ENCODE data around the gene ITIH5. TPM values are rescaled to one million over a fixed set of nuclear protein-coding genes. Genes with fewer than 3 reads are reported as not detected.

The ITIH5 gene
- total RNA-seq, 3 donors from 2014 or later (not counting 1 experiment from before 2014, with no cell fraction given) = not detected

DNA sequence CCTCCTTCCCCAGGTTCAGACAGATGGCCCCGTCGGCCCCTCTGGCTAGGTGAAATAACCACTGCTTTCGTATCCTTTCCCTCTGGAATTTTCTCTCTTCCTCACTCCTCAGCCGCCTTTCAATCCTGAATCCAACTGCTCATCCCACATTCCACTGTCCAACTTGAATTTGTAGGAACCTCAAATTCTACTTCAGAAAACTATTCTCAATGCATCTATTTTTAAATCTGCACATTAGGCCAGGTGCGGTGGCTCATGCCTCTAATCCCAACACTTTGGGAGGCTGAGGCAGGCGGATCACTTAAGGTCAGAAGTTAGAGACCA lies 78.9 kb downstream of the ITIH5 start:
- H3K27me3 ChIP-seq (ENCODE audit: control insufficient read depth, insufficient read depth, low read length) = no peaks in the 10 kb centered on the region
- WGBS (ENCODE audit: insufficient coverage) = 91% methylated on average over 6 of the region's 6 CpGs
- no peaks in the 10 kb centered on the region for H3K9me3 ChIP-seq (ENCODE audit: control insufficient read depth, insufficient read depth, low read length)
- H3K27ac ChIP-seq (ENCODE audit: low read length) = no peak overlapping the region
- H3K4me3 Mint-ChIP-seq = no peak overlapping the region
- TF ChIP-seq, protein P1, sequence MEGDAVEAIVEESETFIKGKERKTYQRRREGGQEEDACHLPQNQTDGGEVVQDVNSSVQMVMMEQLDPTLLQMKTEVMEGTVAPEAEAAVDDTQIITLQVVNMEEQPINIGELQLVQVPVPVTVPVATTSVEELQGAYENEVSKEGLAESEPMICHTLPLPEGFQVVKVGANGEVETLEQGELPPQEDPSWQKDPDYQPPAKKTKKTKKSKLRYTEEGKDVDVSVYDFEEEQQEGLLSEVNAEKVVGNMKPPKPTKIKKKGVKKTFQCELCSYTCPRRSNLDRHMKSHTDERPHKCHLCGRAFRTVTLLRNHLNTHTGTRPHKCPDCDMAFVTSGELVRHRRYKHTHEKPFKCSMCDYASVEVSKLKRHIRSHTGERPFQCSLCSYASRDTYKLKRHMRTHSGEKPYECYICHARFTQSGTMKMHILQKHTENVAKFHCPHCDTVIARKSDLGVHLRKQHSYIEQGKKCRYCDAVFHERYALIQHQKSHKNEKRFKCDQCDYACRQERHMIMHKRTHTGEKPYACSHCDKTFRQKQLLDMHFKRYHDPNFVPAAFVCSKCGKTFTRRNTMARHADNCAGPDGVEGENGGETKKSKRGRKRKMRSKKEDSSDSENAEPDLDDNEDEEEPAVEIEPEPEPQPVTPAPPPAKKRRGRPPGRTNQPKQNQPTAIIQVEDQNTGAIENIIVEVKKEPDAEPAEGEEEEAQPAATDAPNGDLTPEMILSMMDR (IDR thresholded peaks at IDR 0.05) = no peak
- H3K4me1 ChIP-seq (ENCODE audit: control insufficient read depth, insufficient read depth, low read length) = no peaks in the 10 kb centered on the region
- no peaks in the 10 kb centered on the region for H3K36me3 ChIP-seq (ENCODE audit: control insufficient read depth, insufficient read depth, low read length)
- intact Hi-C loops (cut with micrococcal nuclease) = no loop called here
- DNase-seq (no peak), ATAC-seq (no peak)
- peaks cover 0 to 8% of the 10 kb centered on the region in 2 donors for H3K4me1 Mint-ChIP-seq
- H3K9me3 Mint-ChIP-seq = no peaks in the 10 kb centered on the region
- no peak overlapping the region for H3K27ac Mint-ChIP-seq
- H3K27me3 Mint-ChIP-seq (ENCODE audit: low read depth in 2 of 2) = peaks cover 0 to 2% of the 10 kb centered on the region in 2 donors
- H3K36me3 Mint-ChIP-seq = no peaks in the 10 kb centered on the region
- no peak overlapping the region for H3K4me3 ChIP-seq (ENCODE audit: low read length)

DNA sequence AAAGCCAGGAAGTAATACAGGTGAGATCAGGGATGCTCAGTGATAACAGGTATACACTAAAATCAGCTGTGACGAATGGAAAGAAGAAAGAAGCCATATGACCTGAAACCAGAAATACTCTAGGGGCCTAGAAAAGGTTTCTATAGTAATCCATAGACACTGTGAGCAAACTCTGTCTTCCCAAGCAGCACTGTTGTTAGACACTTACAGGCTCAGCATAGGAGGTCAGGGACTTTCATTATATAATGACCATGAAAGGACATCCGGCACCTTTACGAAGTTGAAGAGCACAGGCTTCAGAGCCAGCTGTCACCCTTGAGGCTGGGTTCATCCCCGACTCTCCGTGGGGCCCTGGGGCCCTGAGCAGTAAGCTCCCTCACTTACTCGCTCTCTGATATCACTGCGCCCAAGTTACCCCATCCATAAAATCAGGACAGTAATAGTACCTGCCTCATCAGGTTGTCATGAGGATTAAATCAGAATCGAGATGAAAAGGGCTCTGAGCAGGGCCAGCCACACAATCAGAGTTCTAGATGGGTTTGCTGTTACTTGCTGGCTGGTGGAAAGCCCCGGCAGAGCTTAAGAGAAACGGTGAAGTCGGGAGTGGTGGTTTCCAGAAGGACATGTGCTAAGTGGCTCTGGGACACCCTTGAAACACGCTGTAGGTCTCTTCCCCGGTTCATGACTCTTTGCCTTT lies 79.5 kb downstream of the ITIH5 start:
- TF ChIP-seq, protein P1 (IDR thresholded peaks at IDR 0.05) = no peak
- H3K9me3 ChIP-seq (ENCODE audit: control insufficient read depth, insufficient read depth, low read length) = no peaks in the 10 kb centered on the region
- peaks cover 0 to 8% of the 10 kb centered on the region in 2 donors for H3K4me1 Mint-ChIP-seq
- no peak overlapping the region for H3K4me3 ChIP-seq (ENCODE audit: low read length)
- H3K27me3 ChIP-seq (ENCODE audit: control insufficient read depth, insufficient read depth, low read length) = no peaks in the 10 kb centered on the region
- intact Hi-C loops (cut with micrococcal nuclease) = no loop called here
- no peak overlapping the region for H3K27ac ChIP-seq (ENCODE audit: low read length)
- no peak overlapping the region for H3K4me3 Mint-ChIP-seq
- WGBS (ENCODE audit: insufficient coverage) = 91% methylated on average over 13 of the region's 13 CpGs
- H3K36me3 ChIP-seq (ENCODE audit: control insufficient read depth, insufficient read depth, low read length) = no peaks in the 10 kb centered on the region
- no peak overlapping the region for H3K27ac Mint-ChIP-seq
- DNase-seq = no peak
- no peak for ATAC-seq
- H3K4me1 ChIP-seq (ENCODE audit: control insufficient read depth, insufficient read depth, low read length) = no peaks in the 10 kb centered on the region
- peaks cover 0 to 2% of the 10 kb centered on the region in 2 donors for H3K27me3 Mint-ChIP-seq (ENCODE audit: low read depth in 2 of 2)
- no peaks in the 10 kb centered on the region for H3K36me3 Mint-ChIP-seq
- H3K9me3 Mint-ChIP-seq = no peaks in the 10 kb centered on the region

DNA sequence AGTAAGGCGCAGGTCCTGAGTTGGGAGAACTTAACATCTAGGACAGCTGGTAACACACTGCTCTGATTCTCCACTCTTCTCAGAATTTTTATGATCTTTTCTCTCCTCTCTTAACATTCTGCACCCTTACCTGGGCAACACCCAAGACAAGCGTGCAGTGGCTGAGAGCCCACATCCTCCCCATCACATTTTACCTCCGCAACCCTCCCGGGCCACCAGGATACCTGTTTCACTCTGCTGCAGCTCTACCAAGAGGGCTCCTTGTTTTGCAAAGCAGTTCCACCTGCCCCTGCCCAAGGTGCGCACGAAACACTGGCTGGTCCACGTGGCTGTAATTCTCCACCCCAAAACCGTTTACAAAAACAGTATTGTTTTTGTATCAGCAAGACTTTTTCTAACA lies 81.5 kb downstream of the ITIH5 start:
- Mint-ChIP-seq H3K4me1 (no peaks in the 10 kb centered on the region), H3K27ac (no peak overlapping the region), H3K36me3 (no peaks in the 10 kb centered on the region), H3K27me3 (ENCODE audit: low read depth in 2 of 2) (peaks cover 0 to 2% of the 10 kb centered on the region in 2 donors), H3K4me3 (no peak overlapping the region), H3K9me3 (no peaks in the 10 kb centered on the region)
- DNase-seq (peak in 1 of 2 donors; percentile 15), ATAC-seq (no peak)
- no peak overlapping the region for H3K4me3 ChIP-seq (ENCODE audit: low read length)
- H3K27ac ChIP-seq (ENCODE audit: low read length) = no peak overlapping the region
- intact Hi-C loops (cut with micrococcal nuclease) = no loop called here
- TF ChIP-seq, protein P1 (IDR thresholded peaks at IDR 0.05) = no peak
- no peaks in the 10 kb centered on the region for H3K27me3 ChIP-seq (ENCODE audit: control insufficient read depth, insufficient read depth, low read length)
- no peaks in the 10 kb centered on the region for H3K9me3 ChIP-seq (ENCODE audit: control insufficient read depth, insufficient read depth, low read length)
- WGBS (ENCODE audit: insufficient coverage) = 77% methylated on average over 8 of the region's 8 CpGs
- H3K36me3 ChIP-seq (ENCODE audit: control insufficient read depth, insufficient read depth, low read length) = no peaks in the 10 kb centered on the region
- H3K4me1 ChIP-seq (ENCODE audit: control insufficient read depth, insufficient read depth, low read length) = no peaks in the 10 kb centered on the region

DNA sequence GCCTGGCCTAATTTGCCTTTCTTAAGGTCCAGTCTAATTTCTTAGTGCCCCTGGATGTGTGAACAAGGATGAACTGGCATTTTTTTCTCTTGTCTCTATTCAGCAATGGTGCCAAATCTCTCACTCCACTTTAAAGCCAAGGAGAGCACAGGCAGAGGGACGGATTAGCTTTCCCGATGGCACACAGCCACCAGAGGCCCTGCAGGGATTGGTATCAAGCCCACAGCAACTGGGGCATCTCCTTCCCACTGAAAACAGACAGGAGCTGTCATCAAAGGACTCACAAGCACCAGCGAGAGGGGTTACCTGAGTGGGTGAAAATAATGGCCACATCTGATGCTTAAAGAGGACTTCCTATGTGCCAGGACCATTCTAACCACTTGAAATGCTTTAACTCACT lies 83.1 kb downstream of the ITIH5 start:
- intact Hi-C loops (cut with micrococcal nuclease) = no loop called here
- no peak for DNase-seq
- Mint-ChIP-seq H3K27me3 (ENCODE audit: low read depth in 2 of 2) (no peaks in the 10 kb centered on the region), H3K9me3 (no peaks in the 10 kb centered on the region), H3K4me3 (no peak overlapping the region), H3K4me1 (no peaks in the 10 kb centered on the region), H3K36me3 (no peaks in the 10 kb centered on the region), H3K27ac (no peak overlapping the region)
- Histone ChIP-seq H3K9me3 (ENCODE audit: control insufficient read depth, insufficient read depth, low read length) (no peaks in the 10 kb centered on the region), H3K27me3 (ENCODE audit: control insufficient read depth, insufficient read depth, low read length) (no peaks in the 10 kb centered on the region), H3K27ac (ENCODE audit: low read length) (no peak overlapping the region), H3K4me3 (ENCODE audit: low read length) (no peak overlapping the region), H3K4me1 (ENCODE audit: control insufficient read depth, insufficient read depth, low read length) (no peaks in the 10 kb centered on the region), H3K36me3 (ENCODE audit: control insufficient read depth, insufficient read depth, low read length) (no peaks in the 10 kb centered on the region)
- WGBS (ENCODE audit: insufficient coverage) = 94% methylated on average over 3 of the region's 3 CpGs
- TF ChIP-seq, protein P1 (IDR thresholded peaks at IDR 0.05) = no peak
- no peak for ATAC-seq
